Upper lobe of right lung (tissue), 1 donor: ENCODE measurements around the gene NMNAT1. TPM values are rescaled to one million over a fixed set of nuclear protein-coding genes. Genes with fewer than 3 reads are reported as not detected.
"Not testable (repeated sequence)": the region's sequence is repeated elsewhere in the genome, so short reads cannot be mapped to it uniquely, and the experiment has no call there.

Experiments
- ATAC-seq: fragments of 200-7000 bp; cut with Tn5 transposase; one replicate; pipeline ENCODE4 v1.9.1; 2020; ENCODE audit warnings: mild to moderate bottlenecking, moderate library complexity
- DNase-seq: peaks from one replicate; pipeline ENCODE4 v3.0.0-alpha.2; 2020
- H3K27ac ChIP-seq: fragments of 200-600 bp; one replicate; pipeline ENCODE4 v1.8.0; 2022
- H3K27me3 ChIP-seq: fragments of 200-600 bp; one replicate; pipeline ENCODE4 v1.8.0; 2022; ENCODE audit warnings: mild to moderate bottlenecking
- H3K36me3 ChIP-seq: fragments of 200-600 bp; one replicate; pipeline ENCODE4 v1.8.0; 2022
- H3K4me1 ChIP-seq: fragments of 200-600 bp; one replicate; pipeline ENCODE4 v1.8.0; 2022
- H3K4me3 ChIP-seq: fragments of 200-600 bp; one replicate; pipeline ENCODE4 v1.8.0; 2022; ENCODE audit warnings: mild to moderate bottlenecking
- H3K9me3 ChIP-seq: fragments of 200-600 bp; one replicate; pipeline ENCODE4 v1.8.0; 2022
- CTCF ChIP-seq: fragments of 200-600 bp; IDR thresholded peaks from one replicate; pipeline ENCODE4 v1.8.0; 2022; ENCODE audit warnings: antibody characterized with exemption
- intact Hi-C: fragments of 100-400 bp; cut with DNase I; formaldehyde crosslinking; loops from one replicate; pipeline ENCODE4 v1.11.0; 2022
- microRNA-seq: library from miRNA; unstranded; fragments of <30 nt; microRNA quantifications from one replicate; pipeline ENCODE4 v1.2.0, GENCODE V29; 2020; ENCODE audit warnings: borderline microRNAs expressed
- total RNA-seq: library from RNA; stranded (reverse); fragmentation: NEBNext Ultra II Directional; extraction: Animal tissue kit (Norgen Biotek cat#: 25700); gene quantifications from one replicate; pipeline ENCODE4 v1.2.1, GENCODE V29; 2021
- donor health status: DM: no; HTN: yes; CAD: no; lungs with severe emphysema.

NMNAT1 gene
- total RNA-seq, 1 donor from 2014 or later, result 9.1 TPM

GRCh38 chr1:10027027-10027426 is 83.8 kb downstream of the NMNAT1 start:
- TF ChIP-seq CTCF, result no peak
- H3K27me3 ChIP-seq, result no peaks in the 10 kb centered on the region
- H3K36me3 ChIP-seq, result no peaks in the 10 kb centered on the region
- no peaks in the 10 kb centered on the region for H3K9me3 ChIP-seq
- ATAC-seq (no peak), DNase-seq (no peak)
- H3K27ac ChIP-seq, result no peak overlapping the region
- intact Hi-C loops, result no loop called here
- no peak overlapping the region for H3K4me3 ChIP-seq
- H3K4me1 ChIP-seq, result no peaks in the 10 kb centered on the region

GRCh38 chr1:10028956-10029500 is 85.8 kb downstream of the NMNAT1 start:
- intact Hi-C loops, H3K4me3 ChIP-seq, DNase-seq, H3K27me3 ChIP-seq, H3K9me3 ChIP-seq, H3K36me3 ChIP-seq, ATAC-seq, H3K27ac ChIP-seq, H3K4me1 ChIP-seq: not testable (repeated sequence)

- Histone ChIP-seq H3K27me3 (no peaks in the 10 kb centered on the region), H3K4me1 (peaks cover 17% of the 10 kb centered on the region), H3K27ac (no peak overlapping the region), H3K4me3 (no peak overlapping the region), H3K9me3 (no peaks in the 10 kb centered on the region), H3K36me3 (no peaks in the 10 kb centered on the region)
- TF ChIP-seq CTCF, result no peak
- ATAC-seq (no peak), DNase-seq (no peak)
- intact Hi-C loops, result no loop called here
These were observed 88.2 kb downstream of the NMNAT1 start for GRCh38 chr1:10031461-10031860.

GRCh38 chr1:10032590-10033358 is 89.5 kb downstream of the NMNAT1 start, which contains the start of gene UBE4B:
TSS of gene UBE4B (plus strand) at chr1:10032958. CDS start at chr1:10033671, 713 bp downstream.
- Histone ChIP-seq H3K36me3 (peaks cover 5% of the 10 kb centered on the region), H3K9me3 (no peaks in the 10 kb centered on the region), H3K4me1 (peaks cover 17% of the 10 kb centered on the region), H3K27me3 (no peaks in the 10 kb centered on the region), H3K4me3 (peak within 1 kb of the TSS; percentile 99), H3K27ac (peak within 1 kb of the TSS; percentile 96)
- DNase-seq (peak; percentile 100), ATAC-seq (peak; percentile 100)
- intact Hi-C loops, result no loop called here
- peak; percentile 86 for TF ChIP-seq CTCF

GRCh38 chr1:10033359-10033845 is 90.1 kb downstream of the NMNAT1 start:
- DNase-seq (no peak), ATAC-seq (peak; percentile 31)
- Histone ChIP-seq H3K4me3 (peak overlapping the region; percentile 99), H3K4me1 (peaks cover 17% of the 10 kb centered on the region), H3K27me3 (no peaks in the 10 kb centered on the region), H3K36me3 (peaks cover 8% of the 10 kb centered on the region), H3K9me3 (no peaks in the 10 kb centered on the region), H3K27ac (peak overlapping the region; percentile 96)
- no peak for TF ChIP-seq CTCF
- intact Hi-C loops, result no loop called here

Small RNA genes within 50 kb of the gene (microRNA-seq; reads per million reads assigned to microRNA genes)
- 0.50 reads per million for gene MIR5697

Other genes starting within 250 kb of the NMNAT1 start
- 71.0 TPM for gene CLSTN1, start 119.5 kb upstream of the NMNAT1 start, total RNA-seq
- 47.6 TPM for gene CTNNBIP1, start 33.2 kb upstream of the NMNAT1 start, total RNA-seq
- gene LZIC, start 84 bp upstream of the NMNAT1 start, total RNA-seq, result 29.1 TPM
- gene RBP7, start 53.8 kb downstream of the NMNAT1 start, total RNA-seq, result 8.7 TPM
- 36.2 TPM for gene UBE4B, start 89.5 kb downstream of the NMNAT1 start, total RNA-seq